Liver (tissue), 9 donors: ENCODE data around the gene COL26A1. TPM values are rescaled to one million over a fixed set of nuclear protein-coding genes. Genes with fewer than 3 reads are reported as not detected.

Experiments
- DNase-seq: peaks from one replicate; pipeline ENCODE4 v3.0.0-alpha.2; 2017; ENCODE audit warnings: low spot score
- H3K27ac ChIP-seq, 2 donors: one replicate each; pipeline ENCODE4 v1.7.0; 2013; ENCODE audit warnings: inconsistent platforms in 2 of 2, low read length in 2 of 2, control low read depth in 1 of 2, low read depth in 1 of 2, mild to moderate bottlenecking in 1 of 2
- H3K27me3 ChIP-seq, 4 donors: one replicate each; pipeline versions ENCODE4 v1.6.1 to v1.7.0; 2013; ENCODE audit warnings: low read length in 3 of 4, inconsistent platforms in 1 of 4, mild to moderate bottlenecking in 1 of 4, moderate library complexity in 1 of 4; ENCODE audit not compliant: control insufficient read depth in 4 of 4, insufficient read depth in 4 of 4
- H3K36me3 ChIP-seq, 4 donors: one replicate each; pipeline versions ENCODE4 v1.6.1 to v1.7.0; 2013; ENCODE audit warnings: low read length in 3 of 4, mild to moderate bottlenecking in 3 of 4, low read depth in 1 of 4, moderate library complexity in 1 of 4; ENCODE audit not compliant: control insufficient read depth in 4 of 4, insufficient read depth in 3 of 4
- H3K4me1 ChIP-seq, 4 donors: one replicate each; pipeline versions ENCODE4 v1.6.1 to v1.7.0; 2013; ENCODE audit warnings: low read length in 3 of 4, mild to moderate bottlenecking in 3 of 4, moderate library complexity in 1 of 4; ENCODE audit not compliant: control insufficient read depth in 4 of 4, insufficient read depth in 4 of 4
- H3K4me3 ChIP-seq, 3 donors: one replicate each; pipeline versions ENCODE4 v1.6.1 to v1.7.0; 2013; ENCODE audit warnings: low read length in 3 of 3, control low read depth in 1 of 3, low read depth in 1 of 3, mild to moderate bottlenecking in 1 of 3
- H3K9ac ChIP-seq, 2 donors: one replicate each; pipeline ENCODE4 v1.7.0; 2013; ENCODE audit warnings: low read length in 2 of 2, mild to moderate bottlenecking in 2 of 2, moderate library complexity in 2 of 2, control low read depth in 1 of 2, low read depth in 1 of 2
- H3K9me3 ChIP-seq, 4 donors: one replicate each; pipeline versions ENCODE4 v1.6.1 to v1.7.0; 2013; ENCODE audit warnings: low read length in 3 of 4; ENCODE audit not compliant: control insufficient read depth in 4 of 4
- EGR1 ChIP-seq, 2 donors: IDR thresholded peaks; 2 replicates each; pipeline ENCODE4 v1.6.1; 2016 to 2018; ENCODE audit warnings: antibody characterized with exemption in 2 of 2, low read depth in 2 of 2
- FOXA1 ChIP-seq: IDR thresholded peaks from 2 replicates; pipeline ENCODE4 v1.6.1; 2016; ENCODE audit warnings: antibody characterized with exemption
- FOXA2 ChIP-seq: IDR thresholded peaks from 2 replicates; pipeline ENCODE4 v1.6.1; 2016; ENCODE audit warnings: antibody characterized with exemption
- GABPA ChIP-seq, 2 donors: IDR thresholded peaks in 1 of 2; conservative IDR thresholded peaks in 1 of 2; 2 replicates each; pipeline ENCODE4 v1.6.1; 2016; ENCODE audit warnings: antibody characterized with exemption in 2 of 2, mild to moderate bottlenecking in 1 of 2, moderate library complexity in 1 of 2
- HNF4A ChIP-seq, 2 donors: conservative IDR thresholded peaks; 2 replicates each; pipeline ENCODE4 v1.6.1; 2016; ENCODE audit warnings: antibody characterized with exemption in 2 of 2, mild to moderate bottlenecking in 2 of 2
- HNF4G ChIP-seq: IDR thresholded peaks from 2 replicates; pipeline ENCODE4 v1.6.1; 2016; ENCODE audit warnings: antibody characterized with exemption
- JUND ChIP-seq, 2 donors: IDR thresholded peaks; 2 replicates each; pipeline ENCODE4 v1.6.1; 2016; ENCODE audit warnings: antibody characterized with exemption in 2 of 2
- NR2F2 ChIP-seq: IDR thresholded peaks from 2 replicates; pipeline ENCODE4 v1.6.1; 2016; ENCODE audit warnings: antibody characterized with exemption
- RAD21 ChIP-seq, 2 donors: IDR thresholded peaks; 2 replicates each; pipeline ENCODE4 v1.6.1; 2016; ENCODE audit warnings: antibody characterized with exemption in 2 of 2, mild to moderate bottlenecking in 2 of 2
- RXRA ChIP-seq, 2 donors: IDR thresholded peaks; 2 replicates each; pipeline ENCODE4 v1.6.1; 2017 to 2018; ENCODE audit warnings: antibody characterized with exemption in 2 of 2, mild to moderate bottlenecking in 1 of 2
- SP1 ChIP-seq: IDR thresholded peaks from 2 replicates; pipeline ENCODE4 v1.6.1; 2018; ENCODE audit warnings: antibody characterized with exemption, mild to moderate bottlenecking
- TAF1 ChIP-seq: conservative IDR thresholded peaks from 2 replicates; pipeline ENCODE4 v1.6.1; 2016; ENCODE audit warnings: antibody characterized with exemption, mild to moderate bottlenecking
- YY1 ChIP-seq: IDR thresholded peaks from 2 replicates; pipeline ENCODE4 v1.6.1; 2016; ENCODE audit warnings: antibody characterized with exemption, mild to moderate bottlenecking
- WGBS: extraction: QIAGEN DNeasy Blood & Tissue Kit; methylation state at CpG from one replicate; pipeline ENCODE4 v1.1.7; 2013; 5-methylcytosine and 5-hydroxymethylcytosine counted together
- polyA plus RNA-seq, 2 donors: library from polyadenylated mRNA; stranded (reverse) in 1 of 2; unstranded in 1 of 2; fragments of 200-250 nt in 1 of 2; fragments of >200 nt in 1 of 2; fragmentation: Nextera tagmentation in 1 of 2; extraction: Ambion mirVana in 1 of 2; gene quantifications; one replicate each; pipeline versions ENCODE4 v1.2.1 to v1.2.3, GENCODE V29; 2013 to 2015
- total RNA-seq, 2 donors: library from RNA; depleted of rRNA; stranded (reverse); fragments of >200 nt; gene quantifications; one replicate each; pipeline ENCODE4 v1.2.3, GENCODE V29; 2014
- TF ChIP-seq, protein P1 (sequence below): IDR thresholded peaks from 2 replicates; pipeline ENCODE4 v1.6.1; 2016; ENCODE audit warnings: antibody characterized with exemption
- TF ChIP-seq, protein P2 (sequence below): fragments of 150-350 bp; IDR thresholded peaks from 2 replicates; pipeline ENCODE4 v1.5.1; 2017; ENCODE audit warnings: improper control_type of control experiment, low read depth, low read length; ENCODE audit not compliant: missing input control
- donor health status: healthy.
- donor health status: healthy.
- donor health status: healthy.
- donor health status: healthy.
- donor health status: healthy.

The COL26A1 gene
- total and polyA plus RNA-seq, 4 donors = 0.76 to 1.8 (median 0.96) TPM

DNA sequence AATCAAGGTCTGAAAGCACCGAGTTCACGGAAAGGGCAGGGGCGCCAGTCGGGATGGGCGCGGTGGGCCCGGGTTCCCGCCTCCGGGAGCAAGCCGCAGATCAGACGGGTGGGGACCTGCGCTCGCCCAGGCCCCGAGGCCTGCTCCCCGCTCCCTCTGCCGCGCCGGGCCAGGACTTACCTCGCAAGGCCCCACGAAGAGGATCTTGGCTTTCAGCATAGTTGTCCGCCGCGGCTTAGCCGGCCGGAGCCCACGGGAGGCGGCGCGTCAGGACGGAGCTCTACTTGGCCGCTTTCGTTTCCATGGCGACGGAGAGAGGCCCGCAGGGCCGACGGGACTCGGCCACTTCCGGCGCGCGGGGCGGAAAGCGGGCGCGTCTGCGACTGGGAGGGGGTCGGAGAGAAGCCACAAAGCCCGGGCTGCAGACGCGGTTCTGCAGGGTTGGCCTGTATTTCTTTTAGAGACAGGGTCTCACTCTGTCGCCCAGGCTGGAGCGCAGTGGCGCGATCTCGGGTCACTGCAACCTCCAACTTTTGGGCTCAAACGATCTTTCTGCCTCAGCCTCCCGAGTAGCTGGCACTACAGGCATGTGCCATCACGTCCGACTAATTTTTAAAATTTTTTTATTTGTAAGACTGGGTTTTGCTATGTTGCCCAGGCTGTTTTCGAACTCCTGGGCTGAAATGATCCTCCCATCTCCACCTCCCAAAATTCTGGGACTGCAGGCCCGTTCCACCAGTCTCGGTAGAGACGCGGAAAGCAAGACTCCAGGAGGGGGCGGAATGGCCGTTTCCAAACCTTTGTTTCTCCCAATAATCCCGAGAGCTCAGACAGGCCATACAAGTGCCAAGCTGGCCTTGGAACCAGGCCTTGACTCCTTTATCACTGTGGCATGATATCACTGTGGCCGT lies 40.9 kb upstream of the COL26A1 start, which contains the start of gene IFT22:
IFT22 (minus strand) TSS at position 322 of the 911 bp plus-strand sequence; CDS start at position 219, 103 bp downstream.
- TF ChIP-seq HNF4A (conservative IDR thresholded peaks at IDR 0.05) = peak; percentile 9 to 25
- TF ChIP-seq RXRA (IDR thresholded peaks at IDR 0.05) = peak in 1 of 2 donors; percentile 15
- TF ChIP-seq, protein P1, sequence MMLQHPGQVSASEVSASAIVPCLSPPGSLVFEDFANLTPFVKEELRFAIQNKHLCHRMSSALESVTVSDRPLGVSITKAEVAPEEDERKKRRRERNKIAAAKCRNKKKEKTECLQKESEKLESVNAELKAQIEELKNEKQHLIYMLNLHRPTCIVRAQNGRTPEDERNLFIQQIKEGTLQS = no peak
- TF ChIP-seq TAF1 = peak; percentile 34
- TF ChIP-seq SP1 = no peak
- TF ChIP-seq, protein P2, sequence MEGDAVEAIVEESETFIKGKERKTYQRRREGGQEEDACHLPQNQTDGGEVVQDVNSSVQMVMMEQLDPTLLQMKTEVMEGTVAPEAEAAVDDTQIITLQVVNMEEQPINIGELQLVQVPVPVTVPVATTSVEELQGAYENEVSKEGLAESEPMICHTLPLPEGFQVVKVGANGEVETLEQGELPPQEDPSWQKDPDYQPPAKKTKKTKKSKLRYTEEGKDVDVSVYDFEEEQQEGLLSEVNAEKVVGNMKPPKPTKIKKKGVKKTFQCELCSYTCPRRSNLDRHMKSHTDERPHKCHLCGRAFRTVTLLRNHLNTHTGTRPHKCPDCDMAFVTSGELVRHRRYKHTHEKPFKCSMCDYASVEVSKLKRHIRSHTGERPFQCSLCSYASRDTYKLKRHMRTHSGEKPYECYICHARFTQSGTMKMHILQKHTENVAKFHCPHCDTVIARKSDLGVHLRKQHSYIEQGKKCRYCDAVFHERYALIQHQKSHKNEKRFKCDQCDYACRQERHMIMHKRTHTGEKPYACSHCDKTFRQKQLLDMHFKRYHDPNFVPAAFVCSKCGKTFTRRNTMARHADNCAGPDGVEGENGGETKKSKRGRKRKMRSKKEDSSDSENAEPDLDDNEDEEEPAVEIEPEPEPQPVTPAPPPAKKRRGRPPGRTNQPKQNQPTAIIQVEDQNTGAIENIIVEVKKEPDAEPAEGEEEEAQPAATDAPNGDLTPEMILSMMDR = peak; percentile 38
- peak; percentile 58 to 93 for TF ChIP-seq GABPA (IDR thresholded peaks at IDR 0.05 in 1 of 2, conservative IDR thresholded peaks at IDR 0.05 in 1 of 2)
- no peak for TF ChIP-seq HNF4G
- no peak for TF ChIP-seq EGR1 (IDR thresholded peaks at IDR 0.05; ENCODE audit: low read depth in 2 of 2)
- TF ChIP-seq YY1 = peak; percentile 68
- TF ChIP-seq JUND (IDR thresholded peaks at IDR 0.05) = no peak
- no peak for TF ChIP-seq NR2F2
- TF ChIP-seq RAD21 (IDR thresholded peaks at IDR 0.05) = peak; percentile 67 to 73
- under 1% methylated on average over 69 of the region's 69 CpGs for WGBS
- Histone ChIP-seq H3K27ac (peak within 1 kb of the TSS; percentile 78 to 84), H3K36me3 (no peaks in the 10 kb centered on the region), H3K4me3 (peak within 1 kb of the TSS; percentile 71 to 94 (median 77)), H3K4me1 (peaks cover 2 to 9% (median 7%) of the 10 kb centered on the region in 4 donors), H3K9ac (peak within 1 kb of the TSS; percentile 85 to 89), H3K9me3 (no peaks in the 10 kb centered on the region), H3K27me3 (no peaks in the 10 kb centered on the region)
- DNase-seq = peak; percentile 89

DNA sequence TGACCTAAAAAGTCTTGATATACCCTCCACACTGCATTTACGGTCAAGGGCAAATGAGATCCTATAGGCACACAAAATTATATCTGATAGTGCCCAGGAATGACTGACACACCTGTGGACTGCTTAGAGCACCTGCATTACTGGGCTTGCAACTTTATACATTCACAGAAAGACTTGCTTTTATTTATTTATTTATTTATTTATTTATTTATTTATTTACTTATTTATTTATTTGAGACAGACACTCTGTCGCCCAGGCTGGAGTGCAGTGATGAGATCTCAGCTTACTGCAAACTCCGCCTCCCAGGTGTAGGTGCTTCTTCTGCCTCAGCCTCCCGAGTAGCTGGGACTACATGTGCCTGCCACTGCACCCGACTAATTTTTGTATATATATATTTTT lies 34.5 kb upstream of the COL26A1 start:
- Histone ChIP-seq H3K4me3 (no peak overlapping the region), H3K27me3 (no peaks in the 10 kb centered on the region), H3K27ac (no peak overlapping the region), H3K9ac (no peak overlapping the region), H3K9me3 (no peaks in the 10 kb centered on the region), H3K36me3 (no peaks in the 10 kb centered on the region), H3K4me1 (no peaks in the 10 kb centered on the region)
- DNase-seq = no peak
- 92% methylated on average over 5 of the region's 5 CpGs for WGBS
- TF ChIP-seq, protein P1 = no peak
- TF ChIP-seq RXRA (IDR thresholded peaks at IDR 0.05) (no peak), FOXA1 (no peak), JUND (IDR thresholded peaks at IDR 0.05) (no peak), EGR1 (IDR thresholded peaks at IDR 0.05; ENCODE audit: low read depth in 2 of 2) (no peak), GABPA (IDR thresholded peaks at IDR 0.05 in 1 of 2, conservative IDR thresholded peaks at IDR 0.05 in 1 of 2) (no peak), FOXA2 (no peak)
- TF ChIP-seq, protein P2 = no peak
